ENCODE data around the gene ACAD11. TPM values are rescaled to one million over a fixed set of nuclear protein-coding genes. Genes with fewer than 3 reads are reported as not detected.
A peak's percentile ranks its signal among the peaks of the same experiment; 100 is the strongest.

Gene ACAD11
- total RNA-seq, 1 experiment from 2014 or later = 20.3 TPM

DNA sequence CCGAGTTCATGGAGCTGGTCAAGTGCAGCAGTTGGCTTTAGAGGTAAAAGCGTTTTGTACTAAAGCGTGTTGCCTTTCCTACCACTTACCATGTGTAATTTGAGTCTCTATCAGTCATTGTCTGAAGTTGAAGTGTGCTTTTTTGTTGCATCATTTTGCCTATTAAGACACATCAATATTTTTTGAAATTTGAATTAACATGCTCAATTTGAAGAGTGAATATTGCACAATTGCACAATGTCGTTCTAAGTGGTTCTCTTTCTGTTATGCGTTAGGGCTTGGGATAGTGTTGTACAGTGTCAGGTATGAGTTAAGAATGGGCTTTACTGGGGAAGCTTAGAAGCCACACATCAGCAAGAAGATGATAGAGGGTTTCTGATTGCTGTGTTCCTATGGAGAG lies 146.6 kb downstream of the ACAD11 start:
- ChIA-PET POLR2A (no interaction called here), CTCF (interaction anchor here (1.0 kb wide), 1 partner anchor 14 kb away, joined by 3 read pairs; no protein-coding TSS in a partner anchor)
- Mint-ChIP-seq H3K4me1 (no peaks in the 10 kb centered on the region), H3K27me3 (ENCODE audit: low read depth) (no peaks in the 10 kb centered on the region), H3K36me3 (peaks cover 30% of the 10 kb centered on the region), H3K9me3 (no peaks in the 10 kb centered on the region), H3K4me3 (no peak overlapping the region), H3K27ac (no peak overlapping the region)
- ATAC-seq (no peak), DNase-seq (ENCODE audit: low spot score) (no peak)
- TF ChIP-seq OVOL2 (CRISPR knock-in tag; IDR thresholded peaks at IDR 0.05; ENCODE audit: borderline replicate concordance) (no peak), IRF2 (CRISPR knock-in tag; IDR thresholded peaks at IDR 0.05; ENCODE audit: borderline replicate concordance, low read depth) (no peak), PRRX2 (CRISPR knock-in tag; IDR thresholded peaks at IDR 0.05) (no peak), ZBTB21 (CRISPR knock-in tag; IDR thresholded peaks at IDR 0.05; ENCODE audit: borderline replicate concordance) (no peak)

DNA sequence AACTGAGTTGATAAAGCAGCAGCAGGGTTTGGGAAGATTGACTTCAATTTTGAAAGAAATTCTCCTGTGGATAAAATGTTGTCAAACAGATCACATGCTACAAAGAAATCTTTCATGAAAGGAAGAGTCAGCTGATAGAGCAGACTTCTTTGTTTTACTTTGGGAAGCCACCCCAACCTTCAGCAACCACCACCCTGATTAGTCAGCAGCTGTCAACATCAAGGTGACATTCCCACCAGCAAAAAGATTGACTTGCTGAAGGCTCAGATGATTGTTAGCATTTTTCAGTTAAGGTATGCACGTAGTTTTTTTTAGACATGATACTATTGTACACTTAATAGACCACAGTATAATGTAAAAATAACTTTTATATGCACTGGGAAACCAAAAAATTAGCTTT lies 150.1 kb downstream of the ACAD11 start:
- H3K4me1 Mint-ChIP-seq = no peaks in the 10 kb centered on the region
- TF ChIP-seq EMX1 (CRISPR knock-in tag; IDR thresholded peaks at IDR 0.05) (no peak), HMGA2 (CRISPR knock-in tag; IDR thresholded peaks at IDR 0.05) (no peak), GABPB1 (CRISPR knock-in tag; IDR thresholded peaks at IDR 0.05) (no peak), MXD4 (CRISPR knock-in tag; IDR thresholded peaks at IDR 0.05; ENCODE audit: borderline replicate concordance) (no peak), CREM (CRISPR knock-in tag; IDR thresholded peaks at IDR 0.05) (no peak), PRRX2 (CRISPR knock-in tag; IDR thresholded peaks at IDR 0.05) (no peak), CBFB (CRISPR knock-in tag; IDR thresholded peaks at IDR 0.05; ENCODE audit: low read depth) (no peak), NFE2L1 (CRISPR knock-in tag; IDR thresholded peaks at IDR 0.05) (no peak), TP53 (CRISPR knock-in tag; IDR thresholded peaks at IDR 0.05) (no peak)
- TF ChIP-seq, protein P1, sequence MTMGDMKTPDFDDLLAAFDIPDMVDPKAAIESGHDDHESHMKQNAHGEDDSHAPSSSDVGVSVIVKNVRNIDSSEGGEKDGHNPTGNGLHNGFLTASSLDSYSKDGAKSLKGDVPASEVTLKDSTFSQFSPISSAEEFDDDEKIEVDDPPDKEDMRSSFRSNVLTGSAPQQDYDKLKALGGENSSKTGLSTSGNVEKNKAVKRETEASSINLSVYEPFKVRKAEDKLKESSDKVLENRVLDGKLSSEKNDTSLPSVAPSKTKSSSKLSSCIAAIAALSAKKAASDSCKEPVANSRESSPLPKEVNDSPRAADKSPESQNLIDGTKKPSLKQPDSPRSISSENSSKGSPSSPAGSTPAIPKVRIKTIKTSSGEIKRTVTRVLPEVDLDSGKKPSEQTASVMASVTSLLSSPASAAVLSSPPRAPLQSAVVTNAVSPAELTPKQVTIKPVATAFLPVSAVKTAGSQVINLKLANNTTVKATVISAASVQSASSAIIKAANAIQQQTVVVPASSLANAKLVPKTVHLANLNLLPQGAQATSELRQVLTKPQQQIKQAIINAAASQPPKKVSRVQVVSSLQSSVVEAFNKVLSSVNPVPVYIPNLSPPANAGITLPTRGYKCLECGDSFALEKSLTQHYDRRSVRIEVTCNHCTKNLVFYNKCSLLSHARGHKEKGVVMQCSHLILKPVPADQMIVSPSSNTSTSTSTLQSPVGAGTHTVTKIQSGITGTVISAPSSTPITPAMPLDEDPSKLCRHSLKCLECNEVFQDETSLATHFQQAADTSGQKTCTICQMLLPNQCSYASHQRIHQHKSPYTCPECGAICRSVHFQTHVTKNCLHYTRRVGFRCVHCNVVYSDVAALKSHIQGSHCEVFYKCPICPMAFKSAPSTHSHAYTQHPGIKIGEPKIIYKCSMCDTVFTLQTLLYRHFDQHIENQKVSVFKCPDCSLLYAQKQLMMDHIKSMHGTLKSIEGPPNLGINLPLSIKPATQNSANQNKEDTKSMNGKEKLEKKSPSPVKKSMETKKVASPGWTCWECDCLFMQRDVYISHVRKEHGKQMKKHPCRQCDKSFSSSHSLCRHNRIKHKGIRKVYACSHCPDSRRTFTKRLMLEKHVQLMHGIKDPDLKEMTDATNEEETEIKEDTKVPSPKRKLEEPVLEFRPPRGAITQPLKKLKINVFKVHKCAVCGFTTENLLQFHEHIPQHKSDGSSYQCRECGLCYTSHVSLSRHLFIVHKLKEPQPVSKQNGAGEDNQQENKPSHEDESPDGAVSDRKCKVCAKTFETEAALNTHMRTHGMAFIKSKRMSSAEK (CRISPR knock-in tag; IDR thresholded peaks at IDR 0.05; ENCODE audit: borderline replicate concordance) = no peak
- TF ChIP-seq, protein P2, sequence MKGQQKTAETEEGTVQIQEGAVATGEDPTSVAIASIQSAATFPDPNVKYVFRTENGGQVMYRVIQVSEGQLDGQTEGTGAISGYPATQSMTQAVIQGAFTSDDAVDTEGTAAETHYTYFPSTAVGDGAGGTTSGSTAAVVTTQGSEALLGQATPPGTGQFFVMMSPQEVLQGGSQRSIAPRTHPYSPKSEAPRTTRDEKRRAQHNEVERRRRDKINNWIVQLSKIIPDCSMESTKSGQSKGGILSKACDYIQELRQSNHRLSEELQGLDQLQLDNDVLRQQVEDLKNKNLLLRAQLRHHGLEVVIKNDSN (CRISPR knock-in tag; IDR thresholded peaks at IDR 0.05) = no peak
- DNase-seq (ENCODE audit: low spot score) (no peak), ATAC-seq (no peak)
- H3K27ac Mint-ChIP-seq = no peak overlapping the region
- H3K4me3 Mint-ChIP-seq = no peak overlapping the region
- POLR2A ChIA-PET = no interaction called here
- no peaks in the 10 kb centered on the region for H3K27me3 Mint-ChIP-seq (ENCODE audit: low read depth)
- H3K9me3 Mint-ChIP-seq = no peaks in the 10 kb centered on the region
- CTCF ChIA-PET = interaction anchor here (1.2 kb wide), 1 partner anchor 167 kb away, joined by 3 read pairs; no protein-coding TSS in a partner anchor
- peaks cover 33% of the 10 kb centered on the region for H3K36me3 Mint-ChIP-seq

DNA sequence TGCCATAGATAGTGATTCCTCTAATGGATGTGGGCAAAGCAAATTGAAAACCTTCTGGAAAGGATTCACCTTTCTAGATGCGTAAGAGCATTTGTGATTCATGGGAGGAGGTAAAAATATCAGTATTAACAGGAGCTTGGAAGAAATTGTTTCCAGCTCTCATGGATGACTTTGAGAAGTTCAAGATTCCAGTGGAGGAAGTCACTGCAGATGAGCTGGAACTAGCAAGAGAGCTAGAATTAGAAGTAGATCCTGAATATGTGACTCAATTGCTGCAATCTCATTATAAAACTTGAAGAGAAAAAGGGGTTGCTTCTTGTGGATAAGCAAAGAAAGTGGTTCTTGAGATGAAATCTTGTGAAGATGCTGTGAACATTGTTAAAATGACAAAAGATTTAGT lies 150.5 kb downstream of the ACAD11 start:
- peak overlapping the region; percentile 12; the same call in 1 of the 2 replicates for H3K27ac Mint-ChIP-seq

More for the DNA sequence above, 150.5 kb downstream of the ACAD11 start:
- Mint-ChIP-seq H3K4me1 (no peaks in the 10 kb centered on the region), H3K9me3 (no peaks in the 10 kb centered on the region), H3K4me3 (no peak overlapping the region), H3K27me3 (ENCODE audit: low read depth) (no peaks in the 10 kb centered on the region), H3K36me3 (peaks cover 31% of the 10 kb centered on the region)
- no peak for DNase-seq (ENCODE audit: low spot score)
- no peak for ATAC-seq
- ChIA-PET POLR2A (no interaction called here), CTCF (interaction anchor here (1.2 kb wide), 1 partner anchor 166 kb away, joined by 3 read pairs; no protein-coding TSS in a partner anchor)
- TF ChIP-seq TCF7 (CRISPR knock-in tag; IDR thresholded peaks at IDR 0.05; ENCODE audit: low read depth) (no peak), ATF1 (CRISPR knock-in tag; IDR thresholded peaks at IDR 0.05) (no peak), CBFB (CRISPR knock-in tag; IDR thresholded peaks at IDR 0.05; ENCODE audit: low read depth) (no peak), GABPB1 (CRISPR knock-in tag; IDR thresholded peaks at IDR 0.05) (no peak), GRHL2 (CRISPR knock-in tag; IDR thresholded peaks at IDR 0.05; ENCODE audit: insufficient replicate concordance, severe bottlenecking) (no peak)
- TF ChIP-seq, protein P3, sequence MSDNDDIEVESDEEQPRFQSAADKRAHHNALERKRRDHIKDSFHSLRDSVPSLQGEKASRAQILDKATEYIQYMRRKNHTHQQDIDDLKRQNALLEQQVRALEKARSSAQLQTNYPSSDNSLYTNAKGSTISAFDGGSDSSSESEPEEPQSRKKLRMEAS (CRISPR knock-in tag; IDR thresholded peaks at IDR 0.05) = no peak
- TF ChIP-seq, protein P4, sequence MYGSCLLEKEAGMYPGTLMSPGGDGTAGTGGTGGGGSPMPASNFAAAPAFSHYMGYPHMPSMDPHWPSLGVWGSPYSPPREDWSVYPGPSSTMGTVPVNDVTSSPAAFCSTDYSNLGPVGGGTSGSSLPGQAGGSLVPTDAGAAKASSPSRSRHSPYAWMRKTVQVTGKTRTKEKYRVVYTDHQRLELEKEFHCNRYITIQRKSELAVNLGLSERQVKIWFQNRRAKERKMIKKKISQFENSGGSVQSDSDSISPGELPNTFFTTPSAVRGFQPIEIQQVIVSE (CRISPR knock-in tag; IDR thresholded peaks at IDR 0.05; ENCODE audit: borderline replicate concordance) = no peak

All from WTC11 (cell line).